Naive thymus-derived CD8-positive, alpha-beta T cell (primary cell): Measurements from ENCODE around the gene LAPTM4A. TPM values are rescaled to one million over a fixed set of nuclear protein-coding genes. Genes with fewer than 3 reads are reported as not detected.
A peak's percentile ranks its signal among the peaks of the same experiment; 100 is the strongest.
"Not testable (repeated sequence)": the region's sequence is repeated elsewhere in the genome, so short reads cannot be mapped to it uniquely, and the experiment has no call there.

Source experiments
- ATAC-seq, 2 donors: fragments of 150-1000 bp; cut with Tn5 transposase in 1 of 2; sonication (Bioruptor Pico), chemical (Tn5 transposase) in 1 of 2; 1 replicate in 1 of 2; 2 replicates in 1 of 2; pipeline ENCODE4 v1.10.0; 2021; ENCODE audit warnings: mild to moderate bottlenecking in 2 of 2, moderate library complexity in 2 of 2
- POLR2A ChIA-PET: fragments of 350-600 bp; sonication (Branson Sonifier 250); formaldehyde crosslinking; loops from one replicate; lab custom pipeline; 2021; ENCODE audit warnings: antibody characterized with exemption; lab: Charles Lee
- DNase-seq, 10 donors: peaks; one replicate each; pipeline versions ENCODE4 v3.0.0 to v3.0.0-alpha.2; 2020 to 2022
- H3K27ac Mint-ChIP-seq, 10 donors: one replicate each; pipeline ENCODE4 v1.8.0; 2020 to 2022; ENCODE audit warnings: mild to moderate bottlenecking in 10 of 10, mixed read lengths in 10 of 10, moderate library complexity in 4 of 10, inconsistent platforms in 1 of 10
- H3K27me3 Mint-ChIP-seq, 5 donors: one replicate each; pipeline ENCODE4 v1.8.0; 2021 to 2022; ENCODE audit warnings: mixed read lengths in 5 of 5
- H3K36me3 Mint-ChIP-seq, 3 donors: one replicate each; pipeline ENCODE4 v1.8.0; 2020 to 2022; ENCODE audit warnings: mixed read lengths in 3 of 3, mild to moderate bottlenecking in 2 of 3, inconsistent platforms in 1 of 3
- H3K4me1 Mint-ChIP-seq, 4 donors: one replicate each; pipeline ENCODE4 v1.8.0; 2021 to 2022; ENCODE audit warnings: mixed read lengths in 4 of 4
- H3K4me3 Mint-ChIP-seq, 10 donors: one replicate each; pipeline ENCODE4 v1.8.0; 2020 to 2022; ENCODE audit warnings: mild to moderate bottlenecking in 10 of 10, mixed read lengths in 10 of 10, moderate library complexity in 6 of 10, inconsistent platforms in 1 of 10
- H3K9me3 Mint-ChIP-seq, 9 donors: one replicate each; pipeline ENCODE4 v1.8.0; 2020 to 2022; ENCODE audit warnings: mixed read lengths in 9 of 9, mild to moderate bottlenecking in 3 of 9, inconsistent platforms in 1 of 9, moderate library complexity in 1 of 9
- polyA plus RNA-seq, 3 donors: library from polyadenylated mRNA; unstranded; fragments of 300-500 nt; fragmentation: Illumina TruSeq; gene quantifications; one replicate each; pipeline ENCODE4 v1.2.3, GENCODE V29; 2021
- total RNA-seq, 8 experiments: library from RNA in 2 of 8; stranded (reverse) in 2 of 8; gene quantifications; one replicate each; pipeline ENCODE4 v1.2.3 and lab custom pipeline; 2021 to 2026

LAPTM4A gene
- total and polyA plus RNA-seq, 5 experiments from 2014 or later, result 45.7 to 100 (median 88.7) TPM

DNA sequence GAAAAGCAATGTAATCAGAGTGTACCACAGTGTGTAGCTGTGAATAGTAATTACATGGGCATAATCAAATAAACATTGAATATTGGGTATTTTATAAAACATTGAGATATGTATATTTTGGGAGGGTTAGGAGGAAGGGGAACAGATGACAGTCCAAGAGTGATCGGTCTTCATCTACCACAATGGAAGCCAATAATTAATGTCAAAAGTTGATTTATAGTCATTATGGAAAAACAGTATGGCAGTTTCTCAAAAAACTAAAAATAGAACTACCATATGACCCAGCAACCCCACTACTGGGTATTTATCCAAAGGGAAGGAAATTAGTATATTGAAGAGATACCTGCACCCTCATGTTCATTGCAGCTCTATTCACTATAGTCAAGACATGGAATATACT lies 5.8 kb upstream of the LAPTM4A start:
- DNase-seq, result no peak
- POLR2A ChIA-PET, result no interaction called here
- peaks cover 3 to 48% (median 16%) of the 10 kb centered on the region in 5 donors for H3K27me3 Mint-ChIP-seq
- no peaks in the 10 kb centered on the region for H3K9me3 Mint-ChIP-seq
- H3K36me3 Mint-ChIP-seq, result no peaks in the 10 kb centered on the region
- H3K4me1 Mint-ChIP-seq, result no peaks in the 10 kb centered on the region
- no peak overlapping the region for H3K27ac Mint-ChIP-seq
- ATAC-seq, result no peak
- no peak overlapping the region for H3K4me3 Mint-ChIP-seq

DNA sequence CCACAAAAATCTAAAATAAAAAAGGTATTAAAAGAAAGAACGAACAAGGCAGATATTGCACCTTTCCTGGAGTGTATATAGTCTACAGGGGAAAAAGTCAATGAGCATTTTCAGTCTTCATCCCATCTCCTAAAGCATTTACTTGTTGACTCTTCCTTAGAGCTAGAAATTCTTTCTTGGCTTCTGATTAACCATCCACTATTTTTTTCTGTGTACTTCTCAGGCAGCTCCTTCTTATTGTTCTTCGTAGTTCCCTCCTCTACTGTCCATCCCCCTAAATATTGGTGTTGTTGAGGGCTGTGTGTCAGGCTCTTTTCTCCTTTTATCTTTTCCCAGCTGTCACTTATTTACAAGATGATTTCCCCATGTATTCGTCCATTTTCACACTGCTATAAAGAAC lies 3.5 kb upstream of the LAPTM4A start:
- H3K9me3 Mint-ChIP-seq, result no peaks in the 10 kb centered on the region
- H3K4me3 Mint-ChIP-seq, result no peak overlapping the region
- H3K36me3 Mint-ChIP-seq, result no peaks in the 10 kb centered on the region
- DNase-seq (no peak), ATAC-seq (no peak)
- peaks cover 7 to 9% (median 7%) of the 10 kb centered on the region in 4 donors for H3K4me1 Mint-ChIP-seq
- POLR2A ChIA-PET, result no interaction called here
- H3K27me3 Mint-ChIP-seq, result peaks cover 3 to 37% (median 16%) of the 10 kb centered on the region in 5 donors
- no peak overlapping the region for H3K27ac Mint-ChIP-seq

DNA sequence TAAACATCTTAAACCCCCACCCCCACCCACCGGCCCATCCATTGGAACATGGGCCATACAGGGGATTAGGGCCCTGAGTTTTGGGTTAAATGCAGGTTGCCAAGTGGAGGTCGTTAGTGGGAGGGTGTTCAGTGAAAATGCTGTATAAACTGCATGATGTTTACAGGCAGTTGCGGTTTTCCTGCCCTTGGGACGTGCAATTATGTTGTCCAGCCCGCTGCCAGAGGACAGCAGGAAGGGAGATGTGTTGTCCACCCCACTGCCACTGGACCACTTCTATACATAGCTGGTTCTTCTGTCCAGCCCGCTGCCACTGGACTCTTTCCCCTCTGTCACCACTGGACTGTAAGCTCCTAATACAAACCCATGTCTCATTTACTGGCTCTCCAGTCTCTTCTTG lies 2.7 kb upstream of the LAPTM4A start:
- Mint-ChIP-seq H3K4me1 (peaks cover 15 to 17% (median 16%) of the 10 kb centered on the region in 4 donors), H3K27ac (no peak overlapping the region), H3K9me3 (no peaks in the 10 kb centered on the region), H3K27me3 (peaks cover 3 to 37% (median 16%) of the 10 kb centered on the region in 5 donors), H3K4me3 (no peak overlapping the region), H3K36me3 (no peaks in the 10 kb centered on the region)
- no peak for ATAC-seq
- POLR2A ChIA-PET, result no interaction called here
- no peak for DNase-seq

DNA sequence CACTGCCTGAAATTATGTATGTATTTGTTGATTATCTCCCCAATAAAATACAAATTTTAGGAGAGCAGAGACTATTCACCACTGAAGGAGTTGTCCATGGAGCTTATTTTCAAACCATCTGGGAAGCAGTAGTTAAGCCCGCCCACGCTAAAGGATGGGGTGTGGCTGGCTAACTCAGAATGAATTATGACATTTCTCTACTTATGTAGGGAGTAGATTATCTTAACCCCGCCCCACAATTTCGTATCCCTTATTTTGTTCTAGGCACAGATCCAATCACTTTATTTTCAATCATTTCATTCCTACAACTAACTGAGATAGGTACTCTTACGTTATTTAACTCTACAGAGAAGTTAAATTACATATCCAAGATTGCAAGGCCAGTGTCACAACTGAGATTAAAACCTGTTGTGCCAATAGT lies 1.4 kb upstream of the LAPTM4A start:
- Mint-ChIP-seq H3K36me3 (no peaks in the 10 kb centered on the region), H3K27ac (no peak overlapping the region), H3K27me3 (peaks cover 3 to 33% (median 16%) of the 10 kb centered on the region in 5 donors), H3K4me1 (peaks cover 23 to 29% (median 28%) of the 10 kb centered on the region in 4 donors), H3K4me3 (no peak overlapping the region), H3K9me3 (no peaks in the 10 kb centered on the region)
- POLR2A ChIA-PET, result interaction anchor here (0.5 to 0.9 kb wide), 3 partner anchors 63 to 720 kb away, joined by 3 to 4 read pairs (median 3); partner anchors contain the start of gene WDR35
- no peak for ATAC-seq
- no peak for DNase-seq

DNA sequence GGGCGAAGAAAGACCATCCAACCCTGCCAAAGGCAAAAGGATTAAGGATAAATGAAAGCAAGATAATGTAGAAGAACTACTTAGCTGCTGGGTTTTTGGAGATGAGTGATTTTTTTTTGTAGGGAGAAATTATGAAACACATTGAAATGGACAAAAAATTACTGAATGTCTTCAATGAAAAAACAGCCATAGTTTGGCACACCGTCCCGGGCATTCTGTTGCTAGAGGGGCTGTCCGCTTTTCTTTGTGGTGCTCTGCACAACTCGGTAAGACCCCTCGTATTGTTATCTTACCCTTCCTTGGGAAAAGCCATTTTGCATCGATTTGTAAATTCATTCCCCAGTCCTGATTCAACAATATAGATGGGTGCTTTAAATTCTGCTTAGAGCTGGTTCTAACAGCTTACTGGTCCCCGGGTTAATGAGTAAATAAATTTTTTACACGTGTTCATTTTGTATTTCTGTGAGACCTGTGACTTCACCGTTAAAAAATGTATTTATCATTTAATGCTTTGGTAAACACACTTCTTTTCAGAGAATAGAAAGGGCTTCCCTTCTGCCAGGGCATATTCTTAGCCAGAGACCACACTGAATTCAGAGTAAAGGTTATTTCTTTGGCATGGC lies 912 bp upstream of the LAPTM4A start:
- Mint-ChIP-seq H3K36me3 (peaks cover 0 to 3% (median 2%) of the 10 kb centered on the region in 3 donors), H3K9me3 (no peaks in the 10 kb centered on the region), H3K27me3 (peaks cover 3 to 27% (median 16%) of the 10 kb centered on the region in 5 donors), H3K4me3 (no peak overlapping the region), H3K27ac (no peak overlapping the region), H3K4me1 (peaks cover 24 to 33% (median 31%) of the 10 kb centered on the region in 4 donors)
- POLR2A ChIA-PET, result interaction anchor here (0.5 to 2.1 kb wide), 5 partner anchors 13 to 297 kb away, joined by 3 to 5 read pairs (median 3); partner anchors contain the start of genes TTC32 and WDR35
- DNase-seq, result peak in 1 of 10 donors; percentile 3
- no peak for ATAC-seq

DNA sequence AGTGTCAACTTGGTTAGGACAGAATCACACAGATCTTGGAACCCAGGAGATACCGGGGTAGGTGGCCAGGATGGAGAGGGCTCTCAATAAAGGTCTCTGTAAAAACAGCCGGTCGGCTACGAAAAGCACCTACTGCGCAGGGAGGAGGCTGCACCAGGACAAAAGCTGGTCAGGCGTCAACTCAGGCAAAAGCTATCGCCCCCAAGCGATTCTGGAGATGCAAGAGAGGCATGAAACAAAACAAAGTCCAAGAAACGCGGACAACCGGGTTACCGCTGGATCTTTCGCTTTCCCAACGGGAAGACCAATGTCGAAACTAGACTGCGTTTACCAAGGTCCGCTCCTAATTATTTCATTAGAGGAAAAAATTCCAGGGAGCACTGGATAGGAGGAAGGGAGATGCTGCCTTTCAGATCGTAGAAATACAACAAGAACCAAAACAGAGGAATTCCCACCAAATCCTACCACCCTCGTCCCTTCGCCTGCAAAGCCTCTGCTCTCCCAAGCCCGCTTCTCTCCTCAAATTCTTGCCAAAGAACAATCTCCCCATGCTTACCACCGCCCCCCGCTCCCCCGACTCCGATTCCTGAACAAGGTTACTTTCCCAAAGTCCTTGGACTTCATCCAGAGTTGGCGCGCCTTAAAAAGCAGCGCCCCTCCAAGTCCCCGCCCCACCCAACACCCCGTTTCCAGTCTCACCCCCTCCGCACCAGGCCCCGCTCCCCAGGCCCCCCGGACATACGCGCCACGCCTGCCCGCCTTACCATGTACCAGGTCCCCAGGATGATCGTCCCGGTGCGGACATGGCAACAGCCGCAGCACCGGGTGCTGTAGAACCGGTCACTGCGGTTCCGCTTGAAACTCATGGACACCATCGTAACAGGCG lies 539 bp downstream of the LAPTM4A start:
- DNase-seq (peak in 2 of 10 donors; percentile 1 to 14), ATAC-seq (peak; percentile 21 to 31)
- Mint-ChIP-seq H3K4me3 (no peak overlapping the region), H3K36me3 (peaks cover 0 to 3% (median 2%) of the 10 kb centered on the region in 3 donors), H3K9me3 (no peaks in the 10 kb centered on the region), H3K27me3 (peaks cover 2 to 13% (median 12%) of the 10 kb centered on the region in 5 donors), H3K4me1 (peaks cover 24 to 36% (median 34%) of the 10 kb centered on the region in 4 donors), H3K27ac (no peak overlapping the region)
- POLR2A ChIA-PET, result interaction anchor here (0.7 to 2.1 kb wide), 5 partner anchors 11 to 703 kb away, joined by 3 to 5 read pairs (median 3); partner anchors contain the start of gene HS1BP3

DNA sequence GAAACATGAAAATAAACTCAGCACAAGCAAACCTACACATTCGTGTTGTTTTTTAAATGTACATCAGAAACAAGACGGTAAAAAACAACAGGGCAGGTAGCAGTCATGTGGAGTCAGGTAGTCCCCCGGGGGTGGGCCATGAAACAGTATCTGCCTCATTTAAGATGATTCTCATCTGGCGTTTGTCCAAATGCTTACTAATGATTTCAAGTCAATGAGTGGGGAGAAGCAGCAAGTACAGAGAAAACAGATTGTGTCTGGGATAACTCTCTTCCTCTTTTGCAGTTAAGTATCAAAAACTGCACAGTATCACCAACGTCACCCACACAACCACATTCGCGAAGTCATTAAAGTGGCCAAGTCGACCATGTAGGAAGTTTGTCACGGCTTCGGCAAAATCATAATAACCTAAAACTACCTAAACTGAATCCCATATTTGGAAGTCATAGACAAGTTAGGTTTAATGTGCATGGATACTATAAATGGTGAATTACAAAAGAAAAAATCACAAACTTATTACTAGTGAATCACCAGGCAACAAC lies 1.3 kb downstream of the LAPTM4A start:
- no peak overlapping the region for H3K4me3 Mint-ChIP-seq
- H3K27ac Mint-ChIP-seq, result no peak overlapping the region
- peaks cover 0 to 7% (median 2%) of the 10 kb centered on the region in 3 donors for H3K36me3 Mint-ChIP-seq
- no peaks in the 10 kb centered on the region for H3K9me3 Mint-ChIP-seq
- DNase-seq (peak in 9 of 10 donors; percentile 30 to 70 (median 54)), ATAC-seq (peak in 1 of 2 donors; percentile 30)
- peaks cover 24 to 41% (median 36%) of the 10 kb centered on the region in 4 donors for H3K4me1 Mint-ChIP-seq
- POLR2A ChIA-PET, result interaction anchor here (0.9 to 2.1 kb wide), 4 partner anchors 10 to 703 kb away, joined by 3 to 5 read pairs (median 3); no protein-coding TSS in a partner anchor
- H3K27me3 Mint-ChIP-seq, result peaks cover 2 to 8% (median 6%) of the 10 kb centered on the region in 5 donors

DNA sequence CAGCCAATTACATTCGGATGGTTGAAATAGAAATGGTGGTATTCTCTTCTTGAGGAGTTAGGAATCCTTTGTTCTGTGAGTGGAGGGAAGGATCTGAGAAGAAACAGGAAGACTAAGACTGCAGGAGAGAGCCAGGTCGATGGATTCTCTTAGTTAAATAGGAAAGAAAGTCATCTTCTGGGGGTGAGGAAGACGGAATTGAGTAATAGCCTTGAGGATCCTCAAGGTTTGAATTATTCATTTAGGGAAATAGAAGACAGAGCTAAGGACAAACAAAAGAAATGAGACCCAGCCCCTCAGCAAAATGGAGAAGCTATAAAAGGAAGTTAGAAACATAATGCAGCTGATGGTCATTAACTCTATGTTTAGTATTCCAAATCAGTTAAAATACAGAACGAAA lies 1.8 kb downstream of the LAPTM4A start:
- POLR2A ChIA-PET, result interaction anchor here (0.9 kb wide), 2 partner anchors 11 to 14 kb away, joined by 3 read pairs; no protein-coding TSS in a partner anchor
- Mint-ChIP-seq H3K27me3 (peaks cover 0 to 5% (median under 1%) of the 10 kb centered on the region in 5 donors), H3K4me1 (peaks cover 24 to 43% (median 36%) of the 10 kb centered on the region in 4 donors), H3K36me3 (peaks cover 0 to 8% (median 2%) of the 10 kb centered on the region in 3 donors), H3K27ac (peak overlapping the region in 1 of 10 donors; percentile 58), H3K9me3 (no peaks in the 10 kb centered on the region), H3K4me3 (no peak overlapping the region)
- ATAC-seq (no peak), DNase-seq (no peak)

DNA sequence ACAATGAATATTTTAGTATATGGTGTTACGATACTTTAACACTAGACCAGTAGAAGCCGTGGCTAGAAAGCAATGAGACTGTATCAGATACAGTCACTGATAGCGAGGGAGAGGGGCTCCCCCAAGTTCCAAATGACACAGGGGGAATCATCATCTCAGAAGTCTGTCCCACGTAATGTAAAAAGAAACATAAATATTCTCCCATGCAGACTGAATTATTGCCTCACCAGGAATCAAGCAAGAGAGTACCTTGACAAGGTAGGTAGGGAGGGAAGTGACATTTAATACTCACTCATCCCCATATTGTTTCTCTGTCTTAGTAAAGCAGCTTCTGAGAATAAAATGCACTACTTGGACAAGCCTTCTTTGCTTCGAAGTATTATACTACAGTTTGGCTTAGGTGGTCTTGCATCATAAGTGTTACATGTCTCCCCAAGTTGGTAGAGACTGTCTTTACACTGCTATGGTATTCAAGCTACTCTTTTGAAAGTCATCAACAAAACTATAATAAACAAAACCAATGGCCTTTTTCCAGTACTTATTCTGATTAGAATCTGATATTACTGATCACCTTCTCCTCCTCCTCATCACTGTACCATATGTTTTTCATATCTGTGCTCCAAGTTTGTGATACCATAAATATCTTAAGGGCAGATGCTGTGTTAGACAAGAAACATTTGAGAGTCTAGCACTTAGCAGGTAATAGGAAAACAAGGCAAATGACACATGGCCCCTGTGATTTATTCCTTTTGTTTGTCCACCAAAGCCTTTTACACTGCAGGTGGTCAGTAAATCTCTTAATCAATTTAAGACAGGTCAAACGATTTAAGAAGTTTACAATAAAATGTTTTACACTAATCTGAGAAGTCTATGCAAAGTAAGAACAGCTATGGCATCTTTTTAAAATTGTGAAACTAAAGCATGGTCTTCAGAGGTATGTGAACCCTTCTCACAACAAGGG lies 2.7 kb downstream of the LAPTM4A start:
- Mint-ChIP-seq H3K27ac (peak overlapping the region in 5 of 10 donors; percentile 4 to 30 (median 7)), H3K4me3 (peak overlapping the region in 3 of 10 donors; percentile 19 to 50 (median 24)), H3K9me3 (no peaks in the 10 kb centered on the region), H3K36me3 (peaks cover 0 to 10% (median 2%) of the 10 kb centered on the region in 3 donors), H3K4me1 (peaks cover 24 to 48% (median 40%) of the 10 kb centered on the region in 4 donors), H3K27me3 (peaks cover 0 to under 1% (median 0%) of the 10 kb centered on the region in 5 donors)
- DNase-seq (no peak), ATAC-seq (no peak)
- POLR2A ChIA-PET, result no interaction called here

DNA sequence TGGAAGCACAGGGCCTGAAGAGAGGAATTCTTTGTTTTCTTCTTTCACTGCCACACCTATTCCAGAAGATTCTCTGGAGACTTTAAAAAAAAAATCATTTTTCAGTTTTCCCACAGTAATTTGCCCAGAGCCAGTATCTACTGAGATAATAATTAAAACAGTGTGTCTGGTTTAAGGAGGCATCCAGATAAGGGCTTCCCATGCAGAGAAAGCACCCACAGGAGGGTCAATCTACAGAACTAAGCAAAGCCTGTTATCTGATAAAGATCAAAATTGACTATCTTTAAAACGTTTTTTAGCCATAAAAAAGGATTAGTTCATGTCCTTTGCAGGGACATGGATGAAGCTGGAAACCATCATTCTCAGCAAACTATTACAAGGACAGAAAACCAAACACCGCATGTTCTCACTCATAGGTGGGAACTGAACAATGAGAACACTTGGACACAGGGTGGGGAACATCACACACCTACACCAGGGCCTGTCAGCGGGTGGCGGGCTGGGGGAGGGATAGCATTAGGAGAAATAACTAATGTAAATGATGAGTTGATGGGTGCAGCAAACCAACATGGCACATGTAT lies 5.6 kb downstream of the LAPTM4A start:
- H3K4me3 Mint-ChIP-seq, H3K9me3 Mint-ChIP-seq, DNase-seq, H3K27ac Mint-ChIP-seq, ATAC-seq, POLR2A ChIA-PET, H3K27me3 Mint-ChIP-seq: not testable (repeated sequence)
- Mint-ChIP-seq H3K36me3 (peaks cover 0 to 22% (median 2%) of the 10 kb centered on the region in 3 donors), H3K4me1 (peaks cover 26 to 65% (median 52%) of the 10 kb centered on the region in 4 donors)

DNA sequence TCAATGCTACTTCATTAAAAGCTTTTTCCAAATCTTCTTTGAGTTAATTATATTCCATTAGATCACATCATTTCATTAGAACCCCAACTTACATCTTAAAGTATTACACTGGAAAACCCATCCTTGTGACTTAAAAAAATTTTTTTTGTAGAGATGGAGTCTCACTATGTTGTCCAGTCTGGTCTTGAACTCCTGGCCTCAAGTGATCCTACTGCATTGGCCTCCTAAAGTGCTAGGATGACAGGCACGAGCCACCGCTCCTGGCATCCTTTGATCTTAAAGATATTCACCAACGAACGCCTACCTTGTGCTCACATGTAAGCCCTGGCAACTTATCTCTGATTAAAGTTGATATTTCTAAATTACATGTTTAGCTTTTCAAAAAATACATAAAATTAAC lies 6.7 kb downstream of the LAPTM4A start:
- POLR2A ChIA-PET, result no interaction called here
- H3K36me3 Mint-ChIP-seq, result peaks cover 6 to 33% (median 7%) of the 10 kb centered on the region in 3 donors
- no peak for DNase-seq
- peaks cover 17 to 59% (median 42%) of the 10 kb centered on the region in 4 donors for H3K4me1 Mint-ChIP-seq
- H3K27me3 Mint-ChIP-seq, result no peaks in the 10 kb centered on the region
- H3K9me3 Mint-ChIP-seq, result no peaks in the 10 kb centered on the region
- no peak overlapping the region for H3K4me3 Mint-ChIP-seq
- no peak for ATAC-seq
- peak overlapping the region in 1 of 10 donors; percentile 56 for H3K27ac Mint-ChIP-seq
